Measurements from ENCODE around the gene PPP6R2. TPM values are rescaled to one million over a fixed set of nuclear protein-coding genes. Genes with fewer than 3 reads are reported as not detected.

PPP6R2 gene
- total and polyA plus RNA-seq, 2 of the 8 experiments (the other 6 are each of a cell fraction or from before 2014, with no cell fraction given): 25.0 to 32.2 TPM

DNA sequence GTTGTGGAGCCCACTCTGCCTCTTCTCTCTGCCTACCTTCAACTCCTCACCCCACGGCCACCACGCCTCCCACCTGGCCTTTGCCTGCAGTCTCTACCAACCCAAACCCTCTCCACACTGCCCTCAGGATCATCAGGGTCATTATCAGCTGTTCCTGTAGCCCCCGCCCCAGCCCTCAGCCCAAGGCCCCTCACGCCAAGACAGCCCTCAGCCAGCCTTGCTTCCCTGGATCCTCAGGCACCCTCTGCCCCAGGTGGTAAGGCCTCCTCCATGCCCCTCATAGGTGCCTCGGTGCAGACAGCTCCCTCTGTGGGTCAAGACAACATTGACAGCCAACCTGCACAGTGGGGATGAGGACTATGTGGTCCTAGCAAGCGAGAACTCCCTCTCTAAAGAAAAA lies 130.0 kb downstream of the PPP6R2 start:
- H3K4me2 ChIP-seq (ENCODE audit: insufficient read depth in 1 of 2, low read depth in 2 of 2, low read length in 2 of 2): no peak overlapping the region; a peak in 2 of 4 replicates
- no peak overlapping the region for H3K27ac ChIP-seq (ENCODE audit: low read depth, low read length)
- no peak overlapping the region for H2AFZ ChIP-seq (ENCODE audit: low read length)
- H2BK120ac ChIP-seq (replicated peaks; ENCODE audit: low read depth, low read length): no peak overlapping the region
- H2BK20ac ChIP-seq (ENCODE audit: low read length): no peak overlapping the region
- H3K27me3 ChIP-seq (replicated peaks in 1 of 4; ENCODE audit: control insufficient read depth in 3 of 4, extremely low read depth in 1 of 4, insufficient read depth in 3 of 4, low read length in 3 of 4): no peaks in the 10 kb centered on the region; a peak in 1 of 7 replicates
- peak; percentile 7 to 41; a peak in 2 of 4 replicates for TF ChIP-seq RAD21 (IDR thresholded peaks at IDR 0.05 in 1 of 2, conservative IDR thresholded peaks at IDR 0.05 in 1 of 2; ENCODE audit: low read depth in 2 of 2, low read length in 2 of 2)
- TF ChIP-seq RNF2 (IDR thresholded peaks at IDR 0.05; ENCODE audit: borderline replicate concordance, low read depth, low read length, missing control alignments, poor library complexity, severe bottlenecking): no peak
- TF ChIP-seq, protein P1, sequence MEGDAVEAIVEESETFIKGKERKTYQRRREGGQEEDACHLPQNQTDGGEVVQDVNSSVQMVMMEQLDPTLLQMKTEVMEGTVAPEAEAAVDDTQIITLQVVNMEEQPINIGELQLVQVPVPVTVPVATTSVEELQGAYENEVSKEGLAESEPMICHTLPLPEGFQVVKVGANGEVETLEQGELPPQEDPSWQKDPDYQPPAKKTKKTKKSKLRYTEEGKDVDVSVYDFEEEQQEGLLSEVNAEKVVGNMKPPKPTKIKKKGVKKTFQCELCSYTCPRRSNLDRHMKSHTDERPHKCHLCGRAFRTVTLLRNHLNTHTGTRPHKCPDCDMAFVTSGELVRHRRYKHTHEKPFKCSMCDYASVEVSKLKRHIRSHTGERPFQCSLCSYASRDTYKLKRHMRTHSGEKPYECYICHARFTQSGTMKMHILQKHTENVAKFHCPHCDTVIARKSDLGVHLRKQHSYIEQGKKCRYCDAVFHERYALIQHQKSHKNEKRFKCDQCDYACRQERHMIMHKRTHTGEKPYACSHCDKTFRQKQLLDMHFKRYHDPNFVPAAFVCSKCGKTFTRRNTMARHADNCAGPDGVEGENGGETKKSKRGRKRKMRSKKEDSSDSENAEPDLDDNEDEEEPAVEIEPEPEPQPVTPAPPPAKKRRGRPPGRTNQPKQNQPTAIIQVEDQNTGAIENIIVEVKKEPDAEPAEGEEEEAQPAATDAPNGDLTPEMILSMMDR (IDR thresholded peaks at IDR 0.05; ENCODE audit: control extremely low read depth in 1 of 3, insufficient read depth in 1 of 3, low read depth in 1 of 3, low read length in 3 of 3): peak; percentile 36 to 66 (median 65)
- peak; percentile 52 for FAIRE-seq
- peaks cover 41 to 49% of the 10 kb centered on the region in 2 experiments for H4K20me1 ChIP-seq (replicated peaks in 1 of 2; ENCODE audit: control insufficient read depth in 1 of 2, insufficient read depth in 2 of 2, low read length in 2 of 2)
- no peak overlapping the region for H2BK12ac ChIP-seq (ENCODE audit: low read depth, low read length)
- no peak overlapping the region for H3K14ac ChIP-seq (ENCODE audit: insufficient read length)
- H4K8ac ChIP-seq (ENCODE audit: extremely low read depth, insufficient read depth, low read length): no peak overlapping the region; the same call in none of the 2 replicates
- POLR2A ChIA-PET (ENCODE audit: partially characterized antibody): interaction anchor here (0.7 to 2.0 kb wide), 6 partner anchors 8 to 51 kb away, joined by 3 to 20 read pairs (median 3); partner anchors contain the start of gene ADM2
- no peak for DNase-seq (ENCODE audit: low read depth in 1 of 2, low spot score in 2 of 2)
- H3K4ac ChIP-seq (replicated peaks; ENCODE audit: insufficient read length, low read depth, low read length): no peak overlapping the region
- 87% methylated on average over 6 of the region's 6 CpGs; no CpG with 5 or more reads in 1 of the 2 experiments for WGBS, 2 experiments (ENCODE audit: extremely low coverage in 1 of 2, insufficient coverage in 1 of 2, insufficient read length in 1 of 2, insufficient replicate concordance in 2 of 2, low coverage in 1 of 2, low lambda C conversion rate in 2 of 2, missing lambda C conversion rate in 1 of 2)
- H2BK15ac ChIP-seq (ENCODE audit: low read length): no peak overlapping the region
- H3K9ac ChIP-seq (replicated peaks in 1 of 4; ENCODE audit: extremely low read depth in 1 of 4, low read depth in 3 of 4, low read length in 3 of 4): no peak overlapping the region
- H3K56ac ChIP-seq (replicated peaks; ENCODE audit: insufficient read length, low read depth, low read length): no peak overlapping the region
- no peak overlapping the region for H4K91ac ChIP-seq (replicated peaks; ENCODE audit: insufficient read length, low read length)
- no peak overlapping the region for H2AK5ac ChIP-seq (ENCODE audit: low read depth, low read length)
- no peaks in the 10 kb centered on the region for H3K36me3 ChIP-seq (ENCODE audit: control insufficient read depth in 2 of 4, insufficient read depth in 4 of 4, low read length in 3 of 4)
- peak overlapping the region; percentile 22; the same call in 1 of the 2 replicates for H2BK5ac ChIP-seq (ENCODE audit: low read depth, low read length)
- H3K4me3 ChIP-seq (ENCODE audit: extremely low read depth in 1 of 4, insufficient read depth in 2 of 4, low read depth in 3 of 4, low read length in 4 of 4): no peak overlapping the region
- no peaks in the 10 kb centered on the region for H3K9me3 ChIP-seq (ENCODE audit: insufficient read depth in 2 of 2, low read depth in 1 of 2, low read length in 1 of 2)
- no peak overlapping the region for H3K23ac ChIP-seq (ENCODE audit: insufficient read length)
- no peak overlapping the region for H4K5ac ChIP-seq (ENCODE audit: insufficient read length, low read depth, low read length)
- peaks cover 34% of the 10 kb centered on the region for H3K79me1 ChIP-seq (ENCODE audit: low read depth, low read length)
- H3K18ac ChIP-seq (ENCODE audit: extremely low read depth, low read length): no peak overlapping the region
- H3K4me1 ChIP-seq (replicated peaks in 1 of 4; ENCODE audit: control insufficient read depth in 3 of 4, insufficient read depth in 4 of 4, low read length in 3 of 4): peaks cover 0 to 29% (median 18%) of the 10 kb centered on the region in 4 experiments; a peak in 6 of 7 replicates
- peaks cover 8% of the 10 kb centered on the region; the same call in 1 of the 2 replicates for H3K23me2 ChIP-seq (ENCODE audit: low read depth, low read length)
- peaks cover 0 to 57% of the 10 kb centered on the region in 2 experiments; a peak in 3 of 4 replicates for H3K79me2 ChIP-seq (ENCODE audit: control insufficient read depth in 1 of 2, insufficient read depth in 2 of 2, low read length in 2 of 2)
- CTCF ChIA-PET (ENCODE audit: partially characterized antibody): interaction anchor here (0.5 to 9.1 kb wide), 17 partner anchors 10 to 330 kb away, joined by 3 to 60 read pairs (median 4); partner anchors contain the start of gene SCO2
